Endodermal cell (in vitro differentiated cells): ENCODE data around the gene TAP1. TPM values are rescaled to one million over a fixed set of nuclear protein-coding genes. Genes with fewer than 3 reads are reported as not detected.
A peak's percentile ranks its signal among the peaks of the same experiment; 100 is the strongest.

Experiments used
- DNase-seq: peaks from one replicate; pipeline ENCODE4 v3.0.0-alpha.2; 2017
- H3K27ac ChIP-seq: 2 replicates; pipeline ENCODE4 v1.5.1; 2013; ENCODE audit warnings: mild to moderate bottlenecking, low read depth, low read length, moderate library complexity
- H3K27me3 ChIP-seq: 2 replicates; pipeline ENCODE4 v1.6.1; 2013; ENCODE audit warnings: mild to moderate bottlenecking, low read length, moderate library complexity; ENCODE audit not compliant: insufficient read depth, control insufficient read depth, poor library complexity, severe bottlenecking
- H3K36me3 ChIP-seq: 2 replicates; pipeline ENCODE4 v1.7.0; 2013; ENCODE audit warnings: mild to moderate bottlenecking, low read length, moderate library complexity; ENCODE audit not compliant: control insufficient read depth, insufficient read depth
- H3K4me1 ChIP-seq: one replicate; pipeline ENCODE4 v1.7.0; 2013; ENCODE audit warnings: low read length; ENCODE audit not compliant: control insufficient read depth, insufficient read depth
- H3K4me3 ChIP-seq: 2 replicates; pipeline ENCODE4 v1.5.1; 2013; ENCODE audit warnings: mild to moderate bottlenecking, low read length, moderate library complexity
- H3K9ac ChIP-seq: 2 replicates; pipeline ENCODE4 v1.6.1; 2013; ENCODE audit warnings: mild to moderate bottlenecking, low read length, moderate library complexity; ENCODE audit not compliant: poor library complexity, severe bottlenecking; ENCODE audit errors: extremely low read depth
- H3K9me3 ChIP-seq: 2 replicates; pipeline ENCODE4 v1.6.1; 2013; ENCODE audit warnings: mild to moderate bottlenecking, low read length, moderate library complexity; ENCODE audit not compliant: control insufficient read depth
- H3K27ac Mint-ChIP-seq: 2 replicates; pipeline ENCODE4 v1.8.0; 2020; ENCODE audit warnings: mixed read lengths
- H3K27me3 Mint-ChIP-seq: 2 replicates; pipeline ENCODE4 v1.8.0; 2021; ENCODE audit warnings: mild to moderate bottlenecking, mixed read lengths; ENCODE audit not compliant: insufficient read depth
- H3K36me3 Mint-ChIP-seq: 2 replicates; pipeline ENCODE4 v1.8.0; 2020; ENCODE audit warnings: low read depth, mixed read lengths
- H3K4me1 Mint-ChIP-seq: 2 replicates; pipeline ENCODE4 v1.8.0; 2020; ENCODE audit warnings: mixed read lengths
- H3K4me3 Mint-ChIP-seq: 2 replicates; pipeline ENCODE4 v1.8.0; 2020; ENCODE audit warnings: mild to moderate bottlenecking, moderate library complexity, mixed read lengths
- H3K9me3 Mint-ChIP-seq: 2 replicates; pipeline ENCODE4 v1.8.0; 2020; ENCODE audit warnings: mild to moderate bottlenecking, mixed read lengths
- CTCF ChIP-seq: fragments of 200-600 bp; sonication (generic); conservative IDR thresholded peaks from 2 replicates; pipeline ENCODE4 v1.5.0; 2021; ENCODE audit warnings: antibody characterized with exemption, mild to moderate bottlenecking
- WGBS, 2 experiments: methylation state at CpG; one replicate each; pipeline versions ENCODE4 v1.1.5 to v1.1.7; 2013; ENCODE audit warnings: missing lambda C conversion rate in 2 of 2, mixed read lengths in 1 of 2; ENCODE audit not compliant: insufficient coverage in 1 of 2, insufficient read length in 1 of 2; 5-methylcytosine and 5-hydroxymethylcytosine counted together
- total RNA-seq, 2 donors: library from RNA; stranded (reverse); fragmentation: NEBNext Ultra II Directional in 1 of 2; extraction: Animal tissue kit (Norgen Biotek cat#: 25700) in 1 of 2; gene quantifications; 2 replicates in 1 of 2; 3 replicates in 1 of 2; pipeline ENCODE4 v1.2.1, GENCODE V29; 2021

Gene TAP1
- total RNA-seq, 2 donors from 2014 or later, result 2.0 to 2.6 TPM

- Mint-ChIP-seq H3K36me3 (no peaks in the 10 kb centered on the region), H3K27ac (peak overlapping the region; percentile 98), H3K27me3 (peaks cover 7% of the 10 kb centered on the region), H3K4me3 (peak overlapping the region; percentile 95), H3K9me3 (no peaks in the 10 kb centered on the region), H3K4me1 (peaks cover 7% of the 10 kb centered on the region)
- H3K27ac ChIP-seq, result peak overlapping the region; percentile 72
- H3K9me3 ChIP-seq, result no peaks in the 10 kb centered on the region
- peaks cover 5% of the 10 kb centered on the region for H3K4me1 ChIP-seq
- peak overlapping the region; percentile 94 for H3K4me3 ChIP-seq
- no peaks in the 10 kb centered on the region for H3K36me3 ChIP-seq
- 0% methylated on average over 18 to 61 of the region's 61 CpGs for WGBS, 2 experiments
- H3K27me3 ChIP-seq, result no peaks in the 10 kb centered on the region
- DNase-seq, result peak; percentile 99
- peak overlapping the region; percentile 44 for H3K9ac ChIP-seq
- TF ChIP-seq CTCF, result peak; percentile 30
Observed at GRCh38 chr6:32894085-32895005, 40.8 kb upstream of the TAP1 start.

GRCh38 chr6:32890831-32891230 is 37.3 kb upstream of the TAP1 start:
- H3K36me3 Mint-ChIP-seq, result no peaks in the 10 kb centered on the region
- H3K9me3 Mint-ChIP-seq, result no peaks in the 10 kb centered on the region

GRCh38 chr6:32889533-32889932 is 36.0 kb upstream of the TAP1 start:
- no peaks in the 10 kb centered on the region for H3K27me3 ChIP-seq
- Mint-ChIP-seq H3K36me3 (no peaks in the 10 kb centered on the region), H3K4me1 (no peaks in the 10 kb centered on the region), H3K27ac (no peak overlapping the region), H3K4me3 (no peak overlapping the region), H3K27me3 (peaks cover 10% of the 10 kb centered on the region), H3K9me3 (no peaks in the 10 kb centered on the region)
- 33 to 35% methylated on average over 1 of the region's 1 CpG for WGBS, 2 experiments
- no peaks in the 10 kb centered on the region for H3K9me3 ChIP-seq
- no peaks in the 10 kb centered on the region for H3K36me3 ChIP-seq
- H3K4me1 ChIP-seq, result no peaks in the 10 kb centered on the region
- H3K27ac ChIP-seq, result no peak overlapping the region
- H3K9ac ChIP-seq, result no peak overlapping the region
- no peak overlapping the region for H3K4me3 ChIP-seq
- no peak for DNase-seq
- TF ChIP-seq CTCF, result no peak

More at GRCh38 chr6:32890831-32891230, 37.3 kb upstream of the TAP1 start:
- Mint-ChIP-seq H3K4me3 (no peak overlapping the region), H3K27ac (no peak overlapping the region), H3K27me3 (peaks cover 10% of the 10 kb centered on the region), H3K4me1 (peaks cover 7% of the 10 kb centered on the region)
- Histone ChIP-seq H3K9ac (no peak overlapping the region), H3K4me3 (no peak overlapping the region), H3K27me3 (no peaks in the 10 kb centered on the region), H3K4me1 (peaks cover 5% of the 10 kb centered on the region), H3K9me3 (no peaks in the 10 kb centered on the region), H3K27ac (no peak overlapping the region), H3K36me3 (no peaks in the 10 kb centered on the region)
- 100% methylated on average over 1 of the region's 1 CpG; no CpG with 5 or more reads in 1 of the 2 experiments for WGBS, 2 experiments
- TF ChIP-seq CTCF, result no peak
- DNase-seq, result no peak
